RKO (cell line): ENCODE measurements around the gene HYAL2.
A peak's percentile ranks its signal among the peaks of the same experiment; 100 is the strongest.

Experiments used
- DNase-seq: peaks from one replicate; pipeline ENCODE4 v3.0.0-alpha.2; 2016; ENCODE audit warnings: low spot score

HYAL2 gene

DNA sequence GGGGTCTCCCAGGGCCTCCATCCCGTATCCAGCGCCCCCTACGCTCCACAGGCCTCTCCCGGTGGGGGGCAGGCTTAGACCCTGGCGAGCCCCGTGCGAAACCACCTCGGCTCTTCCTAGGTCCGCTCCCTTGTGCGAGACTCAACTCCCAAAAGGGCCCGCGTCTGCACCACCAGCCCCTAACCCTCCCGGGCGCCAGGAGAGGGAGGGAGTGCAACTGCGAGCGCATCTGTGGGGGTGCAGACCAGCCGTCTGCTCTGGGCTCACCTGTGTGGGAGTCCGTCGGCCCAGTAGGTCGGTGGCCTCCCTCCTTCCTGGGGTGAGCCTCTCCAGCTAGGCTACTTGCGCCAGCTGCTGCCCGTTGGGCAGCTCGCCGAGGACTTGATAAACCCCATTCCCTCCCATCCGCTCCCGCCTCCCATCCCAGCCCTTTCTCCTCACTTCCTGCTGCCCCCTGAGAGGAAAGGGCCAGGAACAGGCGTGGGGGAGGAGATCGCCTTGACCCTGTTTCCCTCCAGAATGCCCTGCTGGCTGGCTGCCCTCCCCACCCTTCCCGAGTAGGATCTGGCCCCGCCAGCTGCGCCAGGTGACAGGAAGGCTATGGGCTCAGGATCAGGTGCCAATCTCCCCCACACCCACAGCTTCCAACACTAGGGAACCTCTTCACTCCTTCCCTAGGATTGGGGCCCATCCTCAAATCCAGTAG lies at the start of gene HYAL2:
TSS of gene HYAL2 (minus strand) at position 360 of the 706 bp plus-strand sequence. CDS start 2,256 bp downstream, outside the sequence.
- no peak for DNase-seq

DNA sequence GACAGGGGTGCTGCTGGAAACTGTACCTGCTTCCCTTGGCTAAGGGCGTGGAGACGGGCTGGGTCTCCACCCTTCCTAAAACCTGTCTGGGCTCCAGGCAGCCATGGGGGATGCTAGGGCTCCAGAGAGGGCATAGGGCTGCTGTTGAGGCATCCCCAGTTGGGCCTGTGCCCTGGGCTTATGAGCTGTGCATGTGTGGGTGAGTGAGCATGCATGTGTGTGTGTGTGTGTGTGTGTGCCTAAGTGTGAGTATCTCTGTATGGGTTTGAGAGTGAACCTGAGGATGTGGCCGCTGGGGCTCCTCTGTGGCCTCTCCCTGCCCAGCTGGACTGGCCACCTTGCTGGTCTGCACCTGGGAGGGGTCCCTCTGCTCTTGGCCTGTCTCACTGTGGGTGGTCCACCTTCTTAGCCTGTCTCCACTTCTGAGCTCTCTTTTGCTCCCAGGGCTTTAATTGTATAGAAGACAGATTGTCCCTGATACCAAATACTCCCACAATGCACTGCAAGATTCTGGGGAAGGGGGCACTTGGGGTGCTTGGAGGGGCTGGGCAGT lies 48.7 kb upstream of the HYAL2 start:
- DNase-seq: no peak

DNA sequence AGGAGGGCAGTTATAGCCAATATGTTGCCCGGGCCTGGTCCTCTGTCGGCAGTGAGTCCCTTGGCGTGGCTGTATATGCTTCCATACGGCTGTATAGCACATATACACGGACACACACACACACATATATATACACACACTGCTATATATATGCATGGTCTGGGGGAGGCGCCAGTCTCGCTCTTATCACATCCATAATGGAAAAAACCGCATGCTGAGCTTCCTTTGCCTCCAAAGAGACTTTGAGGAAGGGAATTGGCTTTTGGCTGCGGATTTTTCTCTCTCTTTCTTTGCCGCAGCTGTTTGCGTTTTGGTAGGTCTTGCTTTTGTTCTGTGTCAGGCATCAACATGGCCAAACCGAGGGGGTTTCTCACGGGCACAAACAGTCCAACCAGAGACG lies 48.0 kb upstream of the HYAL2 start:
- peak; percentile 41 for DNase-seq

DNA sequence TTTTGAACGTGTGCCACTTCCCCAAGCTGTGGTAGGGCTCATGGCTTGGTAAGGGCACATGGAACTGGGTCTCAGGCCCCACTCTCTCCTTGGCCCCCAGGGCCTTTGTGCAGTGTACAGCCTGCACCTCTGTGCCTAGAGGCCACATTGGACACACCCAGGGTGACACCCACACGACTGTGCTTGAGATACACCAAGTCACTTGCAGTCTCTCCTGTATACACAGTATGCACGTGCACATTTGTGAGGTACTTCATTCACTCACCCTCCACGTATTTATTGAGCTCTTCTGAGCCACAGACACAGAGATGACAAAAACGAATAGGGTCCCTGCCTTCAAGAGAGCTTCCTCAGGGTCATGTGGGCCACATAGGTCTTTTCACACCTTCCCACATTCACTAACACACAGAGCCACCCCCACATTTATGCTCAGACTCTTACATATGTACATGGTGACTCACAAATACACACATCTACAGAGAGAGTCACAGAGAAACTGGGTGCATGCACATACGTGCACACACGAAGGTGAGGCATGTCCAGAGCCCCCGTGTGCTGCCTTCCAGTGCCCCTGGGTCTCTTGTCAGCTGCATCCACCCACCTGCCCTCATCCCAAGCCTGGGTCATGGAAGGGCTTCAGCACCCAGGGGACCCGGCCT lies 46.6 kb upstream of the HYAL2 start:
- DNase-seq: no peak

DNA sequence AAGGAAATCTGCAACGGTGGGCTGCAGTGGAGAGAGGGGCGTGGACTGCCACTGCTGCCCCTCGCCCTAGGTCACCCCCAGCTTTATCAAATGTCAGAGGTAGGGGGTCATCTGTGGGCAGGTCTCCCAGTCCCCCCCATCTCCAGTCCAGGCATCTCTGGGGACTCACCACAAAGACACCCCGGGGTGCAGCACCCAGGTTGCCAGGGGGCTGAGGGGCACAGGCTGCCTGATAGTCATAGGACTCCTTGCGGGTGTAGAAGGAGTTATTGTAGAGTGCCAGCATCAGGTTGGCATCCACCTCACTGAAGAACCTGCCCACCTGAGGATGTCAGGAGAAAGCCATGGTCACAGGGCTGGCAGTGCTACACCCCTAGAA lies 43.3 kb upstream of the HYAL2 start:
- no peak for DNase-seq

GRCh38 chr3:50365080-50365841 lies 42.7 kb upstream of the HYAL2 start:
- DNase-seq: peak; percentile 83

DNA sequence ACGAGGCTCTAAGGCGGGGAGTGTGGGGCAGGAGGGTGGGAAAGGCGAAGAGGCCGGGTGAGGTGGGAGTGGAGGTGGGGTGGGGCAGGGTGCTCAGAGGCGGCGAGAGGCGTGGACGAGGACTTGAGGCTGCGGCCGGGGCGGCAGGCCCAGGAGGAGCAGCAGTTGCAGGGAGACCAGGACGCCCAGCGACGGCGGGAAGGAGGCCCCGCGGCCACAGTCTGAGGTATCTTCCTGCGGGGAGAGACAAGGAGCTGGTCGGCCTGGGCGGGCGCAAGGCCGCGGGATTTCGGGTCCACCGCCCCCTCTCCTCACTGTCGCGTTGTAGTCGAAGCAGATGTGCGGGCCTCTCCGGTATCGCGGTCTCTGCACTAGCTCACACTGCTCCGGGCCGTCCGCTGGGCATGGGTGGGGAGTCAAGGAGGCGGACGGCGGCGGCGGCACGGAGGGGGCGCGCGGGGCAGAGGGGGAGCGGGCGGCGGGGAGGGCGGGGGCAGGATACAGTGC lies 42.1 kb upstream of the HYAL2 start:
- no peak for DNase-seq

- no peak for DNase-seq
These were observed 37.2 kb upstream of the HYAL2 start for GRCh38 chr3:50359760-50360110.

DNA sequence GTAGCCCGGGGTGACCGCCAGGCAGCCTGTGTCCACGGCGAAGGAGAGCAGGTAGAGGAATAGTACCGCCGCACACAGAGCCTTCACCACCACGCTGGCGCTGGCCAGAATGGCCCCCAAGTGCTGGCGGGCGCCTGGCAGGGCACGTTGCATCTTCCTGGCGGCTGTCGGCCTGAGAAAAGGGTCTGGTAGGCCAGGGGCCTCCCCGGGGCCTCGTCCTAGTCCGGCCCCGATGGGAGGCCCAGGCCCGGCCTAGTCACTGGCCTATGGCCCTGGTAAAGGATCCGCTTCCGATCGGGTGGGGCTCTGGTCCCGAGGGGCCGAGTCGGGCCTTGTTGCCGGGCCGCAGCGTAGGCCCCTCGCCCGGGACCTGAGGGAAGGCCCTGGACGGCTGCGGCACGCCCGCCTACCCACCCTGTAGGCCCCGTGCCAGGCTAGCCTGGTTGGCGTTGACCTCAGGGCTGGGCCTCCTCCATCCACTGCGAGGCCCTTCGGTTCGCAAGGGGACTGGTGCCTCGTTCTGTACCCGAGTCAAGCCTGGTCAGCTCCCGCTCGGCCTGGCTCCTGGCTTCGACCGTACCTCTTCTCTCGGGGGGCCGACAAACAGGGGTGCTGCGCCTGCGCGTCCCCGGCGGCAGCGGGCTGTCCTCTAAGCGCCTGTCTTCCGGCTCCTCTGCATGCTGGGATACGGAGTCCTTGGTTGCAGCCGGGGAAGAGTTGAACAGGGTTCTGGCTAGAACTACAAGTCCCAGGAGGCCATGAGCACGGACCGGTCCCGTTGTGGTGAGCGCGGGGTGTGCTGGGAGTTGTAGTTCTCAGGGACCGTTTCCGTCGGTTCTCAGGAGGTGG lies 36.6 kb upstream of the HYAL2 start, which contains the start of gene TMEM115:
TSS of gene TMEM115 (minus strand) at position 611 of the 849 bp plus-strand sequence. CDS start at position 153, 458 bp downstream.
- peak; percentile 99 for DNase-seq

GRCh38 chr3:50358355-50358910 lies 35.9 kb upstream of the HYAL2 start:
- peak; percentile 36 for DNase-seq

GRCh38 chr3:50357481-50357880 lies 34.9 kb upstream of the HYAL2 start:
- DNase-seq: peak; percentile 46

DNA sequence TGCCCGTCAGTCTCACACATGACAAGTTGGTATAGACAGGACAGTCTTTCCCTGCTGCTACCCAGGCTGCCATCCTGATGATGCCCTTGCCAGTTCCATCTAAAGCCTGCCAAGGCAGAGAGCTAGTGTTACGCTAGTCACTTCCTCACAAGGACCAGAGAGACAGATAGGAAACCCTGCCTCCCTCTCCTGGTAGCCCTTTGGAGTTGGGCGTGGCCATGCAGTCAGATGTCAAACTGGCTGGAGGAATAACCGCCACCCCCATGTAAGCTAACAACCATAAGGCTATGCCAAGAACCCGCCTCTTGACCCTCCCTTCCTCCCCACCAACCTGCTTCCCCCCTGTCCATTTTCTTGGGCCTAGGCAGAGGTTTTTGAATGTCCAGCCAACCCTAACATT lies 34.0 kb upstream of the HYAL2 start:
- DNase-seq: peak; percentile 67

- no peak for DNase-seq
These were observed 33.4 kb upstream of the HYAL2 start for GRCh38 chr3:50355829-50356552.

- no peak for DNase-seq
These were observed 32.3 kb upstream of the HYAL2 start for GRCh38 chr3:50354850-50355249.

DNA sequence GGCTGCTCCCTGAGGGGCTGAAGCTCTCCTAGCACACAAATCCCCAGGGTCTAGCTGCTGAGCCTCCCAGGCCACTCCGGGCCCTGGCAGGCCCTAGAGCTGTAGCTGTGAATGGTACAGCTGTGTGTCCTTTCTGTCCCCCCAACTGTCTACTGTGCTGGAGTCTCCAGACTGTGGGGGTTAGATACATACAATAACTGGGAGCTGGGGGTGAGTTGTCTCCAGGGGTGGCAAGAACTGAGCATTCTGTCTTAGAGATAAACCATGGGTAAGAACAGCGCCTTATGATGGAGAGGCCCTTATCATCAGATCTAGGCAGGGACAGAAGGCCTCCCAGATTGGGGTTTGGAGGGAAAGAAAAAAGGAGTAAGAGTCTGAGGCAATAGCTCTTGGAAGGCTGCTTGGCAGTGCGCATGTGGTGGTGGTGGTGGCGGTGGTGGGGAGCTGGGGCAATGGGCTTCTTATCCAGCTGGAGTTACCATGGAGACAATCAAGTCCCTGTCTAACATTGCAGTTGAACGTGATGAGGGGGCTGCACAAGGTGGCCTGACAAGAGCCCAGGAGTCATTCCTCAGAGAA lies 31.7 kb upstream of the HYAL2 start:
- no peak for DNase-seq

GRCh38 chr3:50353245-50354004 lies 30.9 kb upstream of the HYAL2 start:
- DNase-seq: no peak

DNA sequence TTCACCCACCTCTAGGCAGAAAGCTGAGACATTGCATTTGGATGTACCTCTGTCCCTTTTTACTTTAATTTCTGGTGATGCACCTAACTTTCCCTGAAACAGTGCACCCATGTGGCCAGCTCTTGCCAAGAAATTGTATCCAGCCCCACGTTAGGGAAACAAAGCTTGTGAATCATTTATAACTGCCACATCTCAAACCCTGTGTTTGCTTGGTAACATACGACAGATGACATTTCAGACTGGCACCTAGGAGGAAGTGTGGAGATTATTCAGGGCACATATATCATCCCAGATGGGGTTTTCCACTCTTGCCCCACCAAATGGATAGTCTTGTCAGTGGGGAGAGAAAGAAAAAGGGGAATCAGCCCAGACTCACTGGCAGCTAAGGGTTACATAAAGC lies 30.2 kb upstream of the HYAL2 start:
- peak; percentile 82 for DNase-seq

GRCh38 chr3:50351323-50351697 lies 28.8 kb upstream of the HYAL2 start:
- no peak for DNase-seq

DNA sequence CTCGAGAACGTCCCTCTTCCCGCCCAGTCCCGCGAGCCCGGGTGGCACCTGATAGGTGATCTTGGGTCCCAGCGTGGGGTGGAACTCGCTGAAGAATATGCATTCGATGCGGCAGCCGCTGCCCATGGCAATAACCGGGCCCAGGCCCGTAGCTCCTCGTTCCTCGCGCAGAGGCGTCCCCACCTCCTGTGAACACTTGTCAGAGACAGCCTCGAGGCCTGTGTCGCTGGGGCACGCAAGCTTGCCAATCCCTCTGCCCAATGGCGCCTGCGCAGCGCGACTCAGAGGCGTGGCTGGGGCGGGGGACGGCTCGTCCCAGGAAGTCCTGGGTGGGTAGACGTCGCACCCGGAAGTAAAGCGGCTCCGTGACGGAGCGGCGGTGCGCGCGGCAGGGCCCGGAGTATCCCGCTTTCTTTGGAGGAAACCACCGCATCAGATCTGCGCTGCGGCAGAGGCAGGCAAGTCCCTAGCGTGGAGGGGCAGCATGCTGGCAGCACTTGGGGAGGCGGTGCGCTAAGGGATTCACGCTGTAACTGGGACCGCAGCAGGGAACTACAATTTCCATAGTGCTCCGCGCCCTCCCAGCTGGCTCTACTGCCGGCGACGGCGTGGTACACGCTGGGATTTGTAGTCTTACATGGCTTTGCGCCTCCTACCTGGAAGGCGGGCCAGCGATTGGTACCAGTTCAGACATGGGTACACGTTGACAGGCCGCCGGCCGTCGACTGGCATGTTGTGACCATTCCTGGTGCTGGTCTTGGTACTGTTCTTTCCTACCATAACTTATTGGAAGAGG lies 28.2 kb upstream of the HYAL2 start, which contains the start of the genes CYB561D2 and NPRL2:
TSS of gene CYB561D2 (plus strand) at position 336 of the 796 bp plus-strand sequence. CDS start 572 bp downstream, outside the sequence.
TSS of gene NPRL2 (minus strand) at position 249 of the 796 bp plus-strand sequence. CDS start at position 126, 123 bp downstream.
- peak; percentile 95 for DNase-seq
